GM23338 (cell line): ENCODE measurements around the gene S100A7A.

Source experiments
- CREB1 ChIP-seq: fragments of 250-450 bp; sonication (Bioruptor Pico); IDR thresholded peaks from 2 replicates; pipeline ENCODE4 v1.5.0; 2020; ENCODE audit warnings: low read depth, mild to moderate bottlenecking, moderate library complexity
- EZH2 ChIP-seq: fragments of 200-600 bp; sonication (generic); IDR thresholded peaks from one replicate; pipeline ENCODE4 v1.8.0; 2017; ENCODE audit warnings: antibody characterized with exemption, mild to moderate bottlenecking, low read depth; ENCODE audit not compliant: unreplicated experiment
- EZH2phosphoT487 ChIP-seq: fragments of 200-600 bp; sonication (generic); IDR thresholded peaks from one replicate; pipeline ENCODE4 v1.8.1; 2018; ENCODE audit warnings: antibody characterized with exemption; ENCODE audit not compliant: unreplicated experiment
- JUNB ChIP-seq: IDR thresholded peaks from one replicate; pipeline ENCODE4 v1.6.1; 2016; ENCODE audit warnings: antibody characterized with exemption; ENCODE audit not compliant: unreplicated experiment
- POLR2AphosphoS5 ChIP-seq: IDR thresholded peaks from 2 replicates; pipeline ENCODE4 v1.6.1; 2016; ENCODE audit warnings: antibody characterized with exemption, low read depth
- ZNF114 ChIP-seq: fragments of 250-450 bp; sonication (Bioruptor Pico); IDR thresholded peaks from 2 replicates; pipeline ENCODE4 v1.5.0; 2020; ENCODE audit warnings: mild to moderate bottlenecking, moderate library complexity
- ZNF331 ChIP-seq: fragments of 250-450 bp; sonication (Bioruptor Pico); IDR thresholded peaks from 2 replicates; pipeline ENCODE4 v1.5.0; 2020; ENCODE audit warnings: low read depth, mild to moderate bottlenecking, moderate library complexity
- TF ChIP-seq, protein P1 (sequence below), 2 experiments: fragments of 200-600 bp in 1 of 2; sonication (generic) in 1 of 2; conservative IDR thresholded peaks; 2 replicates each; pipeline versions ENCODE4 v1.5.1 to v1.6.1; 2016 to 2017; ENCODE audit warnings: antibody characterized with exemption in 2 of 2, low read depth in 2 of 2, mild to moderate bottlenecking in 2 of 2, moderate library complexity in 1 of 2
- TF ChIP-seq, protein P2 (sequence below): IDR thresholded peaks from one replicate; pipeline ENCODE4 v1.6.1; 2018; ENCODE audit warnings: antibody characterized with exemption; ENCODE audit not compliant: unreplicated experiment
- TF ChIP-seq, protein P3 (sequence below): IDR thresholded peaks from 2 replicates; pipeline ENCODE4 v1.6.1; 2016; ENCODE audit warnings: antibody characterized with exemption

DNA sequence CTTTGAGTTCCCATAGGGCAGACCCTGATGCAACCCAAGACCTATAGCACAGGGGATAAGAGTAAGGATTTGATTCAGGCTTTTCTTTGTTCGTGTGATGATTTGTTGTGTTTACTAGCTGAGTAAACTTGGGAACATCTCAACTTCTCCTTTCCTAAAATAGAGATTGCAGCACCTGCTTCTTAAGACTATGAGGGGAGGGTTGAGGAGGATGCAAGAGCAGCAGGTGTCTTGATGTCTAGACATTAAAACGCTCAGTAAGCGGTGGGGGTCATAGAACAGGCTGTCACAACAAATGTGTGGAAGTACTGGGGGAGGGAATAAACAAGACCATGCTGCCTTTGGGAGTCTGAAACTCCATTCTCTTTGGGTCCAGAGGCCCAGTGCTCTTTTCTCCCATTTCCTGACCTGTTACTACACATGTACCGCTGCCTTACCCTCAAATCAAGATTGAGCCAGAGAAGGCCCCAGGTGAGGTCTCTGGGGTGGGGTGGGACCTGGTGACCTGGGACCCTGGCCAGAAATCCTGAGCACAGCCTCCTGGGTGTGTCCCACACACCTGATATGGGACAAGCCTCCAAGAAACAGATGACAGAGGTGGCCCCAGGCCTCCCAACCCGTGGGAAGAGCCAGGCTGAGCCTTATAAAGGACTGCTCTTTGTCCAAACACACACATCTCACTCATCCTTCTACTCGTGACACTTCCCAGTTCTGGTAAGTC lies at the start of gene S100A7A:
- TF ChIP-seq, protein P1, sequence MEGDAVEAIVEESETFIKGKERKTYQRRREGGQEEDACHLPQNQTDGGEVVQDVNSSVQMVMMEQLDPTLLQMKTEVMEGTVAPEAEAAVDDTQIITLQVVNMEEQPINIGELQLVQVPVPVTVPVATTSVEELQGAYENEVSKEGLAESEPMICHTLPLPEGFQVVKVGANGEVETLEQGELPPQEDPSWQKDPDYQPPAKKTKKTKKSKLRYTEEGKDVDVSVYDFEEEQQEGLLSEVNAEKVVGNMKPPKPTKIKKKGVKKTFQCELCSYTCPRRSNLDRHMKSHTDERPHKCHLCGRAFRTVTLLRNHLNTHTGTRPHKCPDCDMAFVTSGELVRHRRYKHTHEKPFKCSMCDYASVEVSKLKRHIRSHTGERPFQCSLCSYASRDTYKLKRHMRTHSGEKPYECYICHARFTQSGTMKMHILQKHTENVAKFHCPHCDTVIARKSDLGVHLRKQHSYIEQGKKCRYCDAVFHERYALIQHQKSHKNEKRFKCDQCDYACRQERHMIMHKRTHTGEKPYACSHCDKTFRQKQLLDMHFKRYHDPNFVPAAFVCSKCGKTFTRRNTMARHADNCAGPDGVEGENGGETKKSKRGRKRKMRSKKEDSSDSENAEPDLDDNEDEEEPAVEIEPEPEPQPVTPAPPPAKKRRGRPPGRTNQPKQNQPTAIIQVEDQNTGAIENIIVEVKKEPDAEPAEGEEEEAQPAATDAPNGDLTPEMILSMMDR (conservative IDR thresholded peaks at IDR 0.05; ENCODE audit: low read depth in 2 of 2), result no peak
- no peak for TF ChIP-seq POLR2AphosphoS5
- TF ChIP-seq ZNF114 (CRISPR knock-in tag), result no peak
- TF ChIP-seq CREB1 (CRISPR knock-in tag), result no peak
- no peak for TF ChIP-seq JUNB
- TF ChIP-seq EZH2, result no peak
- TF ChIP-seq, protein P2, sequence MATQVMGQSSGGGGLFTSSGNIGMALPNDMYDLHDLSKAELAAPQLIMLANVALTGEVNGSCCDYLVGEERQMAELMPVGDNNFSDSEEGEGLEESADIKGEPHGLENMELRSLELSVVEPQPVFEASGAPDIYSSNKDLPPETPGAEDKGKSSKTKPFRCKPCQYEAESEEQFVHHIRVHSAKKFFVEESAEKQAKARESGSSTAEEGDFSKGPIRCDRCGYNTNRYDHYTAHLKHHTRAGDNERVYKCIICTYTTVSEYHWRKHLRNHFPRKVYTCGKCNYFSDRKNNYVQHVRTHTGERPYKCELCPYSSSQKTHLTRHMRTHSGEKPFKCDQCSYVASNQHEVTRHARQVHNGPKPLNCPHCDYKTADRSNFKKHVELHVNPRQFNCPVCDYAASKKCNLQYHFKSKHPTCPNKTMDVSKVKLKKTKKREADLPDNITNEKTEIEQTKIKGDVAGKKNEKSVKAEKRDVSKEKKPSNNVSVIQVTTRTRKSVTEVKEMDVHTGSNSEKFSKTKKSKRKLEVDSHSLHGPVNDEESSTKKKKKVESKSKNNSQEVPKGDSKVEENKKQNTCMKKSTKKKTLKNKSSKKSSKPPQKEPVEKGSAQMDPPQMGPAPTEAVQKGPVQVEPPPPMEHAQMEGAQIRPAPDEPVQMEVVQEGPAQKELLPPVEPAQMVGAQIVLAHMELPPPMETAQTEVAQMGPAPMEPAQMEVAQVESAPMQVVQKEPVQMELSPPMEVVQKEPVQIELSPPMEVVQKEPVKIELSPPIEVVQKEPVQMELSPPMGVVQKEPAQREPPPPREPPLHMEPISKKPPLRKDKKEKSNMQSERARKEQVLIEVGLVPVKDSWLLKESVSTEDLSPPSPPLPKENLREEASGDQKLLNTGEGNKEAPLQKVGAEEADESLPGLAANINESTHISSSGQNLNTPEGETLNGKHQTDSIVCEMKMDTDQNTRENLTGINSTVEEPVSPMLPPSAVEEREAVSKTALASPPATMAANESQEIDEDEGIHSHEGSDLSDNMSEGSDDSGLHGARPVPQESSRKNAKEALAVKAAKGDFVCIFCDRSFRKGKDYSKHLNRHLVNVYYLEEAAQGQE, result no peak
- TF ChIP-seq, protein P3, sequence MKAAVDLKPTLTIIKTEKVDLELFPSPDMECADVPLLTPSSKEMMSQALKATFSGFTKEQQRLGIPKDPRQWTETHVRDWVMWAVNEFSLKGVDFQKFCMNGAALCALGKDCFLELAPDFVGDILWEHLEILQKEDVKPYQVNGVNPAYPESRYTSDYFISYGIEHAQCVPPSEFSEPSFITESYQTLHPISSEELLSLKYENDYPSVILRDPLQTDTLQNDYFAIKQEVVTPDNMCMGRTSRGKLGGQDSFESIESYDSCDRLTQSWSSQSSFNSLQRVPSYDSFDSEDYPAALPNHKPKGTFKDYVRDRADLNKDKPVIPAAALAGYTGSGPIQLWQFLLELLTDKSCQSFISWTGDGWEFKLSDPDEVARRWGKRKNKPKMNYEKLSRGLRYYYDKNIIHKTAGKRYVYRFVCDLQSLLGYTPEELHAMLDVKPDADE, result no peak
- TF ChIP-seq EZH2phosphoT487, result no peak
- no peak for TF ChIP-seq ZNF331 (CRISPR knock-in tag)
